Suprapubic skin (tissue), 3 donors: ENCODE data around the gene FRMD3.

Source experiments
- CTCF ChIP-seq, 2 donors: fragments of 200-600 bp in 1 of 2; fragments of 450-650 bp in 1 of 2; sonication (generic) in 1 of 2; IDR thresholded peaks; one replicate each; pipeline ENCODE4 v1.5.1; 2016 to 2019; ENCODE audit warnings: antibody characterized with exemption in 2 of 2, mild to moderate bottlenecking in 1 of 2, moderate library complexity in 1 of 2
- POLR2AphosphoS5 ChIP-seq, 3 donors: sonication (generic); formaldehyde crosslinking; IDR thresholded peaks; one replicate each; pipeline ENCODE4 v1.6.1; 2017; ENCODE audit warnings: antibody characterized with exemption in 3 of 3

- TF ChIP-seq CTCF (IDR thresholded peaks at IDR 0.05), result peak; percentile 72 to 77
- TF ChIP-seq POLR2AphosphoS5 (IDR thresholded peaks at IDR 0.05), result no peak
These were observed 203.9 kb downstream of the FRMD3 start for GRCh38 chr9:83334320-83334719.
